ENCODE results near the gene AEBP1.

Gene AEBP1

GRCh38 chr7:44104860-44105771, 971 bp downstream of the AEBP1 start:
- no peak for DNase-seq (ENCODE audit: low read depth)

- DNase-seq (ENCODE audit: low read depth), result no peak
These were observed 1.7 kb downstream of the AEBP1 start for GRCh38 chr7:44105832-44106231.

GRCh38 chr7:44106311-44107065, 2.3 kb downstream of the AEBP1 start:
- DNase-seq (ENCODE audit: low read depth), result no peak

- DNase-seq (ENCODE audit: low read depth), result no peak
These were observed 3.2 kb downstream of the AEBP1 start for GRCh38 chr7:44107116-44107960.

GRCh38 chr7:44107961-44108767, 4.0 kb downstream of the AEBP1 start:
- no peak for DNase-seq (ENCODE audit: low read depth)

GRCh38 chr7:44108768-44109750, 4.9 kb downstream of the AEBP1 start:
- no peak for DNase-seq (ENCODE audit: low read depth)

GRCh38 chr7:44109991-44110390, 5.8 kb downstream of the AEBP1 start:
- no peak for DNase-seq (ENCODE audit: low read depth)

GRCh38 chr7:44110719-44111635, 6.8 kb downstream of the AEBP1 start:
- no peak for DNase-seq (ENCODE audit: low read depth)

GRCh38 chr7:44111761-44112160, 7.6 kb downstream of the AEBP1 start:
- no peak for DNase-seq (ENCODE audit: low read depth)

- DNase-seq (ENCODE audit: low read depth), result no peak
These were observed 8.3 kb downstream of the AEBP1 start for GRCh38 chr7:44112231-44112996.

- no peak for DNase-seq (ENCODE audit: low read depth)
These were observed 9.0 kb downstream of the AEBP1 start for GRCh38 chr7:44112997-44113763.

GRCh38 chr7:44113764-44114354, 9.7 kb downstream of the AEBP1 start:
- no peak for DNase-seq (ENCODE audit: low read depth)

- no peak for DNase-seq (ENCODE audit: low read depth)
These were observed 10.6 kb downstream of the AEBP1 start for GRCh38 chr7:44114586-44115310.

- DNase-seq (ENCODE audit: low read depth), result no peak
These were observed 12.1 kb downstream of the AEBP1 start for GRCh38 chr7:44116087-44116788.

GRCh38 chr7:44116789-44117666, 12.9 kb downstream of the AEBP1 start:
- no peak for DNase-seq (ENCODE audit: low read depth)

All from stimulated activated CD8-positive, alpha-beta memory T cell treated with anti-CD3 and anti-CD28 coated beads, Interleukin-4, amount 100 ng/mL, for 24 hours (primary cell).